K562 (cell line): ENCODE results near the gene AASS. TPM values are rescaled to one million over a fixed set of nuclear protein-coding genes. Genes with fewer than 3 reads are reported as not detected.

Source experiments
- ATAC-seq: fragments of 200-7000 bp; cut with Tn5 transposase; 3 replicates; pipeline ENCODE4 v1.9.1; 2020; ENCODE audit warnings: moderate library complexity
- BruUV-seq: library from RNA; stranded (reverse); fragments of 400-500 nt; replicated peaks from 2 replicates; lab custom pipeline; 2021; lab: Mats Ljungman, UMichigan
- CTCF ChIA-PET: fragments of 300-600 bp; formaldehyde crosslinking; extraction: SDS; loops from one replicate; lab custom pipeline; 2021; ENCODE audit warnings: low intra/inter-chr PET ratio; lab: Yijun Ruan, JAX
- POLR2A ChIA-PET: fragments of 300-600, 350-650 bp; sonication (Branson Sonifier 250); formaldehyde crosslinking; extraction: SDS; loops from one replicate; lab custom pipeline; 2021; ENCODE audit warnings: antibody characterized with exemption, inconsistent platforms; lab: Yijun Ruan, JAX
- DNase-seq, 4 experiments: peaks; one replicate each; pipeline versions ENCODE4 v3.0.0 to v3.0.0-alpha.2; 2011 to 2018; ENCODE audit warnings: low spot score in 3 of 4, mixed read lengths in 3 of 4; ENCODE audit errors: extremely low read depth in 1 of 4
- FAIRE-seq: peaks from 2 replicates; lab custom pipeline; 2011; peaks lifted over from hg19 to GRCh38; lab: Jason Lieb, UNC
- H2AFZ ChIP-seq: 2 replicates; pipeline ENCODE4 v1.6.0; 2011; ENCODE audit warnings: low read depth, low read length, control low read depth, inconsistent platforms
- H3K27ac ChIP-seq: fragments of 200-600 bp; 3 replicates; pipeline ENCODE4 v1.8.0; 2011; ENCODE audit warnings: low read depth, mild to moderate bottlenecking, control low read depth, inconsistent platforms, low read length, moderate library complexity, mixed read lengths; ENCODE audit errors: extremely low read depth
- H3K27me3 ChIP-seq, 2 experiments: fragments of 300-600 bp in 1 of 2; 2 replicates in 1 of 2; 3 replicates in 1 of 2; pipeline versions ENCODE4 v1.6.0 to v1.8.0; 2011; ENCODE audit warnings: inconsistent platforms in 2 of 2, low read length in 2 of 2, mild to moderate bottlenecking in 1 of 2, mixed read lengths in 1 of 2, moderate library complexity in 1 of 2; ENCODE audit not compliant: control insufficient read depth in 2 of 2, insufficient read depth in 2 of 2
- H3K36me3 ChIP-seq: fragments of 300-600 bp; 3 replicates; pipeline ENCODE4 v1.8.0; 2011; ENCODE audit warnings: mild to moderate bottlenecking, low read length, inconsistent platforms; ENCODE audit not compliant: control insufficient read depth, insufficient read depth
- H3K4me1 ChIP-seq, 2 experiments: fragments of 200-600 bp in 1 of 2; replicated peaks in 1 of 2; 2 replicates in 1 of 2; 3 replicates in 1 of 2; pipeline versions ENCODE4 v1.5.1 to v1.8.0; 2011; ENCODE audit warnings: inconsistent platforms in 2 of 2, low read length in 2 of 2, mild to moderate bottlenecking in 1 of 2, mixed read lengths in 1 of 2, moderate library complexity in 1 of 2; ENCODE audit not compliant: control insufficient read depth in 2 of 2, insufficient read depth in 2 of 2
- H3K4me2 ChIP-seq: 2 replicates; pipeline ENCODE4 v1.6.1; 2011; ENCODE audit warnings: low read length, control low read depth, inconsistent platforms, mixed read lengths; ENCODE audit not compliant: insufficient read depth
- H3K4me3 ChIP-seq: fragments of 200-600 bp; sonication (generic), shearing (Covaris generic); 2 replicates; pipeline ENCODE4 v1.5.1; 2016; ENCODE audit warnings: control low read depth, inconsistent platforms
- H3K79me2 ChIP-seq: fragments of 200-600 bp; 3 replicates; pipeline ENCODE4 v1.8.0; 2011; ENCODE audit warnings: low read length, inconsistent platforms; ENCODE audit not compliant: control insufficient read depth, insufficient read depth
- H3K9ac ChIP-seq, 2 experiments: 2 replicates each; pipeline versions ENCODE4 v1.6.0 to v1.6.1; 2011; ENCODE audit warnings: low read depth in 2 of 2, low read length in 2 of 2, control low read depth in 1 of 2, inconsistent platforms in 1 of 2, mild to moderate bottlenecking in 1 of 2, mixed read lengths in 1 of 2; ENCODE audit not compliant: insufficient read depth in 1 of 2
- H3K9me1 ChIP-seq: one replicate; pipeline ENCODE4 v1.6.0; 2011; ENCODE audit warnings: inconsistent platforms, mild to moderate bottlenecking, low read length, moderate library complexity; ENCODE audit not compliant: control insufficient read depth, insufficient read depth
- H3K9me3 ChIP-seq: replicated peaks from 2 replicates; pipeline ENCODE4 v1.5.1; 2011; ENCODE audit warnings: low read depth, low read length, inconsistent platforms; ENCODE audit not compliant: control insufficient read depth, insufficient read depth
- H4K20me1 ChIP-seq: replicated peaks from 2 replicates; pipeline ENCODE4 v1.6.1; 2011; ENCODE audit warnings: low read length, inconsistent platforms, mixed read lengths; ENCODE audit not compliant: control insufficient read depth, insufficient read depth
- CXXC5 ChIP-seq: fragments of 250-450 bp; sonication (Bioruptor Pico); IDR thresholded peaks from 2 replicates; pipeline ENCODE4 v1.8.0; 2022; ENCODE audit warnings: inconsistent platforms, mild to moderate bottlenecking, moderate library complexity
- DDX20 ChIP-seq: fragments of 450-650 bp; IDR thresholded peaks from 2 replicates; pipeline ENCODE4 v1.6.1; 2016; ENCODE audit warnings: missing genetic modification characterization, low read depth, mild to moderate bottlenecking, missing compliant biosample characterization, moderate library complexity
- HDAC1 ChIP-seq, 2 experiments: fragments of 450-650 bp; IDR thresholded peaks; 2 replicates each; pipeline ENCODE4 v1.6.1; 2016 to 2017; ENCODE audit warnings: inconsistent platforms in 1 of 2, mild to moderate bottlenecking in 1 of 2, moderate library complexity in 1 of 2
- HDAC3 ChIP-seq: fragments of 450-650 bp; IDR thresholded peaks from 2 replicates; pipeline ENCODE4 v1.6.1; 2018; ENCODE audit warnings: borderline replicate concordance, mild to moderate bottlenecking, moderate library complexity; ENCODE audit not compliant: partially characterized antibody
- NFE2 ChIP-seq: IDR thresholded peaks from 2 replicates; pipeline ENCODE4 v1.6.1; 2014; ENCODE audit warnings: antibody characterized with exemption, low read depth
- PML ChIP-seq: IDR thresholded peaks from 2 replicates; pipeline ENCODE4 v1.6.1; 2012; ENCODE audit warnings: low read length, inconsistent platforms
- TAF1 ChIP-seq: IDR thresholded peaks from 2 replicates; pipeline ENCODE4 v1.6.1; 2011; ENCODE audit warnings: mild to moderate bottlenecking, low read length, moderate library complexity; ENCODE audit not compliant: insufficient read depth, control insufficient read depth, severe bottlenecking; ENCODE audit errors: extremely low read depth
- WGBS: fragments of 100-300 bp; shearing (Covaris generic); methylation state at CpG from one replicate; pipeline ENCODE4 v1.1.6; 2016; ENCODE audit warnings: low coverage, mixed read lengths; ENCODE audit not compliant: insufficient coverage; ENCODE audit errors: missing lambda C conversion rate; 5-methylcytosine and 5-hydroxymethylcytosine counted together
- in situ Hi-C: fragments of 300-500 bp; cut with MboI; formaldehyde crosslinking; loops from 4 replicates; pipeline ENCODE4 v1.15.0; 2018; ENCODE audit warnings: inconsistent platforms, mixed read lengths
- intact Hi-C: fragments of 100-400 bp; cut with micrococcal nuclease; formaldehyde crosslinking; loops from 2 replicates; pipeline ENCODE4 v1.14.2; 2022
- polyA plus RNA-seq, 8 experiments: library from polyadenylated mRNA; depleted of rRNA in 4 of 8; stranded (reverse) in 5 of 8; unstranded in 3 of 8; fragments of >200 nt; fragmentation: Nextera tagmentation in 2 of 8; fragmentation: Illumina TruSeq in 1 of 8; extraction: Ambion mirVana in 2 of 8; extraction: Trizol in 1 of 8; gene quantifications; 2 replicates each; pipeline versions ENCODE4 v1.2.1 to v1.2.3, GENCODE V29; 2011 to 2014; ENCODE audit warnings: inconsistent platforms in 1 of 8, missing spikeins in 1 of 8
- total RNA-seq, 7 experiments: library from RNA; depleted of rRNA in 6 of 7; stranded (reverse); fragments of >200 nt in 6 of 7; fragmentation: Illumina TruSeq in 2 of 7; extraction: Trizol in 2 of 7; gene quantifications; 2 replicates each; pipeline versions ENCODE4 v1.2.1 to v1.2.3, GENCODE V29; 2011 to 2021; ENCODE audit warnings: low replicate concordance in 1 of 7
- TF ChIP-seq, protein P1 (sequence below): fragments of 250-450 bp; sonication (Bioruptor Pico); IDR thresholded peaks from 2 replicates; pipeline ENCODE4 v1.4.0; 2020
- TF ChIP-seq, protein P2 (sequence below): fragments of 450-650 bp; IDR thresholded peaks from 2 replicates; pipeline ENCODE4 v1.7.0; 2016; ENCODE audit warnings: borderline replicate concordance

Gene AASS
- total and polyA plus RNA-seq, 9 of the 15 experiments (the other 6 are each of a cell fraction or from before 2014, with no cell fraction given), result 0.04 to 0.38 (median 0.07) TPM; not detected in 6

DNA sequence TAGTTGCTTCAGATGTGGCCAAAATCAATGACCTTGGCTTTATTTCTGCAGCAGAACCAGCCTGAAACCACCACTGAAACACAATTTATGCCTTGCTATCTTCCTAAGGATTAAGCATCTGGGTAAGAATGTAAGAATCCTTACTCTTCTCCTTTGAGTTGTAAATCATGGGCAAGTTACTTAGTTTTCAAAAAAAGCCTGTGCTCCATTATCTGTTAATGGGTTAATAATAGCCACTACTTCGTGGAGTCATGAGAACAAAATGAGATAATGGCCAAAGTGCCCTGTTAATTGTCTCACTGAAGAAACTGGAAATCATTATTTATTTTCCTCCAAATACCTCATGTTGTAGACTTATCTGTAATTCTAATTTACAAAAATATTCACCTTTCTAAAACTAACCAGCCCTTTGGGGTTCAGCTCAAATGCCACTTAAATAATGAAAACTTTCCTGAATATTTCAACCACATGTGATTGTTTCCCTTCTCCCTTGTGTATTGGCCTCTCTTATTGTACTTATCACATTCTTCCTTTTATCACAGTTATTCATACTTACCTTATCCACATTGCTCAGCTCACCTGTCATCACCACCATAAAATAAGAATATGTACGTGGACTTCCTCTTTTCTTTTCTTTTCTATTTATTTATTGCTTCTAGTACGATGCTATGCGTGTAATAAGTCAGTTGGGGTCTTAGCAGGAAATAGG lies 2.0 kb upstream of the AASS start (continued):
- TF ChIP-seq, protein P1, sequence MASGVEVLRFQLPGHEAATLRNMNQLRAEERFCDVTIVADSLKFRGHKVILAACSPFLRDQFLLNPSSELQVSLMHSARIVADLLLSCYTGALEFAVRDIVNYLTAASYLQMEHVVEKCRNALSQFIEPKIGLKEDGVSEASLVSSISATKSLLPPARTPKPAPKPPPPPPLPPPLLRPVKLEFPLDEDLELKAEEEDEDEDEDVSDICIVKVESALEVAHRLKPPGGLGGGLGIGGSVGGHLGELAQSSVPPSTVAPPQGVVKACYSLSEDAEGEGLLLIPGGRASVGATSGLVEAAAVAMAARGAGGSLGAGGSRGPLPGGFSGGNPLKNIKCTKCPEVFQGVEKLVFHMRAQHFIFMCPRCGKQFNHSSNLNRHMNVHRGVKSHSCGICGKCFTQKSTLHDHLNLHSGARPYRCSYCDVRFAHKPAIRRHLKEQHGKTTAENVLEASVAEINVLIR (CRISPR knock-in tag), result no peak
- TF ChIP-seq HDAC1 (IDR thresholded peaks at IDR 0.05), result no peak
- no peak for TF ChIP-seq CXXC5
- TF ChIP-seq, all 486 proteins: peak for 0

DNA sequence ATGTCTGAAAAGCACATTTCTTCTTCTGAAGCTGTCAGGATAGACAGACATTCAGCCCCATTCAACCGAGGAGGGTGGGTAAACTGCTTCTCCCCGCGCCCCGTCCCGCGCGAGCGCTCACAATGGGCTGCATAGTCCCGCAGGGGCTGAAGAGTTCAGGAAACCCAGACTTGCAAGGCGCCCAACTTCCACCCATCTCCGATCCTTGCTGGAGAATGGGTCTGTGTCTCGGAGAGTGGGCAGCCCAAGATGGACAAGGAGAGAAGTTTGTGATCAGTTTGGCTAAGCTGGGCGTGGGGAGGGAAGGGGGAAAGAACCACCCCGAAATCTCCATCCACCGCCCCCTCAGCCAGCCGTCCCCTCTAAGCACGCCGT lies 686 bp downstream of the AASS start:
- Histone ChIP-seq H3K4me2 (no peak overlapping the region), H3K9ac (no peak overlapping the region), H3K9me1 (no peaks in the 10 kb centered on the region), H3K27me3 (no peaks in the 10 kb centered on the region), H3K9me3 (no peaks in the 10 kb centered on the region; the same call in 1 of the 2 replicates), H3K79me2 (no peaks in the 10 kb centered on the region), H3K4me3 (no peak overlapping the region), H3K27ac (no peak overlapping the region), H3K4me1 (peaks cover 0 to 5% of the 10 kb centered on the region in 2 experiments; a peak in 1 of 5 replicates), H3K36me3 (no peaks in the 10 kb centered on the region), H2AFZ (no peak overlapping the region), H4K20me1 (no peaks in the 10 kb centered on the region)
- DNase-seq, result no peak
- FAIRE-seq, result no peak
- POLR2A ChIA-PET, result interaction anchor here (0.7 to 1.2 kb wide), 2 partner anchors 11 to 659 kb away, joined by 3 to 4 read pairs; no protein-coding TSS in a partner anchor
- TF ChIP-seq, protein P2, sequence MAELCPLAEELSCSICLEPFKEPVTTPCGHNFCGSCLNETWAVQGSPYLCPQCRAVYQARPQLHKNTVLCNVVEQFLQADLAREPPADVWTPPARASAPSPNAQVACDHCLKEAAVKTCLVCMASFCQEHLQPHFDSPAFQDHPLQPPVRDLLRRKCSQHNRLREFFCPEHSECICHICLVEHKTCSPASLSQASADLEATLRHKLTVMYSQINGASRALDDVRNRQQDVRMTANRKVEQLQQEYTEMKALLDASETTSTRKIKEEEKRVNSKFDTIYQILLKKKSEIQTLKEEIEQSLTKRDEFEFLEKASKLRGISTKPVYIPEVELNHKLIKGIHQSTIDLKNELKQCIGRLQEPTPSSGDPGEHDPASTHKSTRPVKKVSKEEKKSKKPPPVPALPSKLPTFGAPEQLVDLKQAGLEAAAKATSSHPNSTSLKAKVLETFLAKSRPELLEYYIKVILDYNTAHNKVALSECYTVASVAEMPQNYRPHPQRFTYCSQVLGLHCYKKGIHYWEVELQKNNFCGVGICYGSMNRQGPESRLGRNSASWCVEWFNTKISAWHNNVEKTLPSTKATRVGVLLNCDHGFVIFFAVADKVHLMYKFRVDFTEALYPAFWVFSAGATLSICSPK, result no peak
- no peak for TF ChIP-seq NFE2
- no peak for TF ChIP-seq DDX20 (tag)
- TF ChIP-seq PML, result no peak
- no peak for TF ChIP-seq TAF1
- TF ChIP-seq HDAC3, result no peak
- in situ Hi-C loops (no loop called here), intact Hi-C loops (no loop called here)
- 4% methylated on average over 18 of the region's 18 CpGs for WGBS
- CTCF ChIA-PET, result no interaction called here
- BruUV-seq, result no TSS peak
- no peak for ATAC-seq
